HUDEP-2 (cell line): Measurements from ENCODE around the gene ESR2.

Experiments used
- DNase-seq, 76 experiments: peaks; one replicate each; lab custom pipeline; 2025; ENCODE audit not compliant: unreplicated experiment in 76 of 76; lab: John Stamatoyannopoulos, UW

Gene ESR2

GRCh38 chr14:64107438-64107837 lies 186.7 kb downstream of the ESR2 start:
- DNase-seq: no peak

GRCh38 chr14:64098120-64098519 lies 196.1 kb downstream of the ESR2 start:
- DNase-seq: no peak

GRCh38 chr14:64095620-64096019 lies 198.6 kb downstream of the ESR2 start:
- DNase-seq: no peak

- DNase-seq: no peak
These were observed 201.2 kb downstream of the ESR2 start for GRCh38 chr14:64092940-64093339.

- no peak for DNase-seq
These were observed 201.8 kb downstream of the ESR2 start for GRCh38 chr14:64092338-64092737.

- DNase-seq: no peak
These were observed 203.0 kb downstream of the ESR2 start for GRCh38 chr14:64091217-64091616.

GRCh38 chr14:64089920-64090319 lies 204.3 kb downstream of the ESR2 start:
- DNase-seq: no peak

- DNase-seq: no peak
These were observed 205.6 kb downstream of the ESR2 start for GRCh38 chr14:64088647-64088964.

GRCh38 chr14:64082837-64083236 lies 211.3 kb downstream of the ESR2 start:
- no peak for DNase-seq

GRCh38 chr14:64081174-64081746 lies 212.9 kb downstream of the ESR2 start:
- DNase-seq: no peak

- no peak for DNase-seq
These were observed 213.7 kb downstream of the ESR2 start for GRCh38 chr14:64080452-64080851.

GRCh38 chr14:64075613-64076005 lies 218.6 kb downstream of the ESR2 start:
- no peak for DNase-seq

GRCh38 chr14:64074961-64075612 lies 219.1 kb downstream of the ESR2 start:
- no peak for DNase-seq

- DNase-seq: no peak
These were observed 224.4 kb downstream of the ESR2 start for GRCh38 chr14:64069634-64070359.

GRCh38 chr14:64064447-64064846 lies 229.7 kb downstream of the ESR2 start:
- DNase-seq: no peak

GRCh38 chr14:64062381-64063115 lies 231.6 kb downstream of the ESR2 start:
- no peak for DNase-seq

GRCh38 chr14:64061706-64062105 lies 232.5 kb downstream of the ESR2 start:
- DNase-seq: no peak

- no peak for DNase-seq
These were observed 233.1 kb downstream of the ESR2 start for GRCh38 chr14:64061115-64061514.

- DNase-seq: peak in 30 of 76 experiments; percentile 1 to 37 (median 10)
These were observed 233.5 kb downstream of the ESR2 start for GRCh38 chr14:64060648-64061096.

GRCh38 chr14:64060199-64060545 lies 234.0 kb downstream of the ESR2 start:
- DNase-seq: no peak

- DNase-seq: no peak
These were observed 234.5 kb downstream of the ESR2 start for GRCh38 chr14:64059454-64060198.
